Esophagus (tissue), 2 donors: ENCODE measurements around the gene C17orf107. TPM values are rescaled to one million over a fixed set of nuclear protein-coding genes. Genes with fewer than 3 reads are reported as not detected.
A peak's percentile ranks its signal among the peaks of the same experiment; 100 is the strongest.
"Not testable (repeated sequence)": the region's sequence is repeated elsewhere in the genome, so short reads cannot be mapped to it uniquely, and the experiment has no call there.

ENCODE experiments used
- H3K27ac ChIP-seq, 2 donors: one replicate each; pipeline ENCODE4 v1.5.1; 2013; ENCODE audit warnings: low read depth in 2 of 2, mild to moderate bottlenecking in 2 of 2, inconsistent platforms in 1 of 2, low read length in 1 of 2, moderate library complexity in 1 of 2
- H3K27me3 ChIP-seq, 2 donors: one replicate each; pipeline ENCODE4 v1.6.1; 2013; ENCODE audit warnings: low read length in 2 of 2, control low read depth in 1 of 2, mild to moderate bottlenecking in 1 of 2; ENCODE audit not compliant: insufficient read depth in 2 of 2, control insufficient read depth in 1 of 2
- H3K36me3 ChIP-seq, 2 donors: one replicate each; pipeline ENCODE4 v1.6.1; 2013; ENCODE audit warnings: low read length in 1 of 2; ENCODE audit not compliant: control insufficient read depth in 2 of 2, insufficient read depth in 2 of 2
- H3K4me1 ChIP-seq, 2 donors: one replicate each; pipeline ENCODE4 v1.6.1; 2013; ENCODE audit warnings: low read length in 1 of 2; ENCODE audit not compliant: control insufficient read depth in 2 of 2, insufficient read depth in 2 of 2
- H3K4me3 ChIP-seq, 2 donors: one replicate each; pipeline ENCODE4 v1.5.1; 2013; ENCODE audit warnings: low read length in 2 of 2, mild to moderate bottlenecking in 2 of 2, low read depth in 1 of 2, moderate library complexity in 1 of 2
- H3K9me3 ChIP-seq, 2 donors: one replicate each; pipeline ENCODE4 v1.6.1; 2013; ENCODE audit warnings: mild to moderate bottlenecking in 2 of 2, low read depth in 1 of 2, low read length in 1 of 2, moderate library complexity in 1 of 2; ENCODE audit not compliant: control insufficient read depth in 2 of 2, insufficient read depth in 1 of 2
- WGBS, 2 donors: extraction: QIAGEN DNeasy Blood & Tissue Kit; methylation state at CpG; one replicate each; pipeline ENCODE4 v1.1.7; 2013; 5-methylcytosine and 5-hydroxymethylcytosine counted together
- polyA plus RNA-seq, 2 donors: library from polyadenylated mRNA; stranded (reverse); fragments of 200-250 nt; gene quantifications; one replicate each; pipeline ENCODE4 v1.2.3, GENCODE V29; 2013
- donor health status: healthy with polysubstance abuse.
- donor health status: Bipolar disorder and iron deficiency.

C17orf107 gene
- polyA plus RNA-seq, 2 donors, result 0.58 to 0.71 TPM

- Histone ChIP-seq H3K27me3 (no peaks in the 10 kb centered on the region), H3K9me3 (peaks cover 0 to 3% of the 10 kb centered on the region in 2 donors), H3K4me1 (peaks cover 0 to 10% of the 10 kb centered on the region in 2 donors), H3K4me3 (no peak overlapping the region), H3K36me3 (peaks cover 21 to 50% of the 10 kb centered on the region in 2 donors), H3K27ac (no peak overlapping the region)
- 83 to 87% methylated on average over 5 of the region's 5 CpGs for WGBS, 2 donors
Observed at GRCh38 chr17:4897785-4898184, 1.6 kb upstream of the C17orf107 start.

- H3K27me3 ChIP-seq, result no peaks in the 10 kb centered on the region
- WGBS, 2 donors, result 69 to 78% methylated on average over 8 of the region's 8 CpGs
- H3K9me3 ChIP-seq, result peaks cover 0 to 3% of the 10 kb centered on the region in 2 donors
- no peak overlapping the region for H3K27ac ChIP-seq
- peaks cover 0 to 15% of the 10 kb centered on the region in 2 donors for H3K4me1 ChIP-seq
- H3K36me3 ChIP-seq, result peaks cover 19 to 45% of the 10 kb centered on the region in 2 donors
- no peak overlapping the region for H3K4me3 ChIP-seq
Observed at GRCh38 chr17:4898351-4898750, 985 bp upstream of the C17orf107 start.

GRCh38 chr17:4898927-4899326, 409 bp upstream of the C17orf107 start:
- peaks cover 0 to 17% of the 10 kb centered on the region in 2 donors for H3K4me1 ChIP-seq

GRCh38 chr17:4900231-4901107, 1.1 kb downstream of the C17orf107 start:
- Histone ChIP-seq H3K4me1 (peaks cover 0 to 17% of the 10 kb centered on the region in 2 donors), H3K4me3 (peak overlapping the region in 1 of 2 donors; percentile 51), H3K9me3 (no peaks in the 10 kb centered on the region), H3K36me3 (peaks cover 0 to 24% of the 10 kb centered on the region in 2 donors), H3K27ac (no peak overlapping the region), H3K27me3 (no peaks in the 10 kb centered on the region)
- 31 to 35% methylated on average over 62 to 65 of the region's 65 CpGs for WGBS, 2 donors

More at GRCh38 chr17:4898927-4899326, 409 bp upstream of the C17orf107 start:
- Histone ChIP-seq H3K27me3 (no peaks in the 10 kb centered on the region), H3K9me3 (peaks cover 0 to 3% of the 10 kb centered on the region in 2 donors), H3K4me3 (peak overlapping the region; percentile 30 to 51), H3K36me3 (peaks cover 14 to 39% of the 10 kb centered on the region in 2 donors), H3K27ac (no peak overlapping the region)
- WGBS, 2 donors, result 10 to 14% methylated on average over 33 to 34 of the region's 34 CpGs

GRCh38 chr17:4901108-4901647, 1.8 kb downstream of the C17orf107 start:
- WGBS, 2 donors, result 57 to 67% methylated on average over 37 of the region's 37 CpGs
- Histone ChIP-seq H3K36me3 (peaks cover 0 to 17% of the 10 kb centered on the region in 2 donors), H3K4me1 (peaks cover 0 to 17% of the 10 kb centered on the region in 2 donors), H3K9me3 (no peaks in the 10 kb centered on the region), H3K27me3 (no peaks in the 10 kb centered on the region), H3K4me3 (no peak overlapping the region), H3K27ac (peak overlapping the region in 1 of 2 donors; percentile 50)

GRCh38 chr17:4901648-4902344, 2.5 kb downstream of the C17orf107 start:
- H3K4me3 ChIP-seq, result no peak overlapping the region

GRCh38 chr17:4902540-4902939, 3.2 kb downstream of the C17orf107 start:
- Histone ChIP-seq H3K27ac (peak overlapping the region; percentile 38 to 85), H3K27me3 (no peaks in the 10 kb centered on the region), H3K9me3 (no peaks in the 10 kb centered on the region), H3K4me1 (peaks cover 0 to 17% of the 10 kb centered on the region in 2 donors), H3K36me3 (peaks cover 0 to 6% of the 10 kb centered on the region in 2 donors), H3K4me3 (no peak overlapping the region)
- 70 to 71% methylated on average over 8 of the region's 8 CpGs for WGBS, 2 donors

More at GRCh38 chr17:4901648-4902344, 2.5 kb downstream of the C17orf107 start:
- H3K4me1 ChIP-seq, result peaks cover 0 to 17% of the 10 kb centered on the region in 2 donors
- H3K36me3 ChIP-seq, result peaks cover 0 to 11% of the 10 kb centered on the region in 2 donors
- H3K9me3 ChIP-seq, result no peaks in the 10 kb centered on the region
- 49 to 60% methylated on average over 44 to 48 of the region's 48 CpGs for WGBS, 2 donors
- no peaks in the 10 kb centered on the region for H3K27me3 ChIP-seq
- peak overlapping the region in 1 of 2 donors; percentile 39 for H3K27ac ChIP-seq

GRCh38 chr17:4903051-4903818, 3.9 kb downstream of the C17orf107 start, which contains the start of gene CHRNE:
Gene CHRNE, minus strand, starts transcription at chr17:4903098. Its CDS starts 35 bp downstream, at chr17:4903063.
- Histone ChIP-seq H3K9me3 (no peaks in the 10 kb centered on the region), H3K36me3 (peaks cover 0 to 6% of the 10 kb centered on the region in 2 donors), H3K4me3 (no peak within 1 kb of the TSS), H3K27ac (peak within 1 kb of the TSS; percentile 38 to 85), H3K27me3 (no peaks in the 10 kb centered on the region), H3K4me1 (peaks cover 0 to 17% of the 10 kb centered on the region in 2 donors)
- 9 to 11% methylated on average over 10 of the region's 10 CpGs for WGBS, 2 donors

- peaks cover 0 to 12% of the 10 kb centered on the region in 2 donors for H3K4me1 ChIP-seq
- not testable (repeated sequence) for H3K36me3 ChIP-seq, H3K4me3 ChIP-seq, H3K27me3 ChIP-seq, H3K9me3 ChIP-seq, H3K27ac ChIP-seq
Observed at GRCh38 chr17:4906642-4907041, 7.3 kb downstream of the C17orf107 start.
